ENCODE measurements around the gene MRPL1.

The MRPL1 gene

DNA sequence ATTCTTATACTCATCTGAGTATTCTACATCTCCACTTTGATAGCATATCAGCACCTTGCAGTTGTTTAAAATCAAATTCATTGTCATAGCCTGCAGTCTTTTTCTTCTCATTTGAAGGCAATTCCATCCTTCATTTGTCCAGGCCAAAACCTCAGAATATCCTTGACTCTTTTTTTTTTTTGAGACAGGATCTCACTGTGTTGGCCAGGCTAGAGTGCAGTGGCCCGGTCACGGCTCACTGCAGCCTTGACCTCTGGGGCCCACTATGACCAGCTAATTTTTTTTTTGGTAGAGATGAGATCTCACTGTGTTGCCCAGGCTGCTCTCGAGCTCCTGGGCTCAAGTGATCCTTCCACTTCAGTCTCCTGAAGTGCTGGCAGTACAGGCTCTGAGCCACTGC is 2.6 kb downstream of the MRPL1 start:
- no peak for DNase-seq (ENCODE audit: low read depth)
- TF ChIP-seq CTCF (conservative IDR thresholded peaks at IDR 0.05; ENCODE audit: low read length), result no peak
- H3K4me3 ChIP-seq (ENCODE audit: low read length), result no peak overlapping the region

GRCh38 chr4:77872723-77873445 is 10.3 kb downstream of the MRPL1 start:
- no peak for TF ChIP-seq CTCF (conservative IDR thresholded peaks at IDR 0.05; ENCODE audit: low read length)
- no peak for DNase-seq (ENCODE audit: low read depth)
- H3K4me3 ChIP-seq (ENCODE audit: low read length), result no peak overlapping the region

GRCh38 chr4:77877167-77877566 is 14.5 kb downstream of the MRPL1 start:
- H3K4me3 ChIP-seq (ENCODE audit: low read length), result no peak overlapping the region
- TF ChIP-seq CTCF (conservative IDR thresholded peaks at IDR 0.05; ENCODE audit: low read length), result no peak
- no peak for DNase-seq (ENCODE audit: low read depth)

DNA sequence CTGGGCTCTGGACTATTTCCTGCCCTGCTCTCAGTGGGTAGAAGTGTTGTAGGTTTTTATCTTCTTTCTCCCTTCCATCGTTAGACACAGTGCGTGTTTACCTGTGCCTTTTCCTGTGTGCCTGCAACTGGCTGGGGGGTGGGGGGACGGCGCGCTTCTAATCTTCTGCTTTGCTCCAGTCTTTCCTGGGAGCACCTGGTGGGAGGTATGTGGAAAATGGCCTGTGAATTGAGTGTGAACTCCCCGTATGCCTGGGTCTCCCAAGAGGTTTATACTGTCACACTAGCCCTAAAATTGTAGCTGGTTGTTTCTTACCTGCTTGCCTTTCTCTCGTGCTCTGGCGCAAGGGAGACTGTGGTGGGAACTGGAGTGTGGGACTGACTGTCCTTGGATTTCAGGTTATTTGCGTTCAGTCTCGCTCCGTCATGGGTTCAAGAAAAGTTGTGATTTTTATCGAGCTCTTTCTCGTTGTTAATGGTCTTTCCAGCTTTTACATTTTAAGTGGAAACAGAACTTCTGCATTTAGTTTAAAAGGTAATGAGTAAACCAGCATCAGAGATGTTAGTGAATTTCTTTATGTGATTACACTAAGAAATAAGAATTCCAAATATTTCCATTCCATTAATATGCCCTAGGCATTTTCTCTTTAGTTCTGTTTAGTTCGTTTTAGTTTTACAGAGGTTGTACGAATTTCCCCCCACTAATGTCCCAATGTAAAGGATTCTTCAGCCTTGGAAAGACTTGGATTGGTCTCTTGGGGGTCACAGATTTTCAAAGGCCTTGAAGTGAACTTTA is 15.3 kb downstream of the MRPL1 start:
- DNase-seq (ENCODE audit: low read depth), result no peak
- TF ChIP-seq CTCF (conservative IDR thresholded peaks at IDR 0.05; ENCODE audit: low read length), result no peak
- no peak overlapping the region for H3K4me3 ChIP-seq (ENCODE audit: low read length)

GRCh38 chr4:77880784-77881183 is 18.2 kb downstream of the MRPL1 start:
- TF ChIP-seq CTCF (conservative IDR thresholded peaks at IDR 0.05; ENCODE audit: low read length), result no peak

DNA sequence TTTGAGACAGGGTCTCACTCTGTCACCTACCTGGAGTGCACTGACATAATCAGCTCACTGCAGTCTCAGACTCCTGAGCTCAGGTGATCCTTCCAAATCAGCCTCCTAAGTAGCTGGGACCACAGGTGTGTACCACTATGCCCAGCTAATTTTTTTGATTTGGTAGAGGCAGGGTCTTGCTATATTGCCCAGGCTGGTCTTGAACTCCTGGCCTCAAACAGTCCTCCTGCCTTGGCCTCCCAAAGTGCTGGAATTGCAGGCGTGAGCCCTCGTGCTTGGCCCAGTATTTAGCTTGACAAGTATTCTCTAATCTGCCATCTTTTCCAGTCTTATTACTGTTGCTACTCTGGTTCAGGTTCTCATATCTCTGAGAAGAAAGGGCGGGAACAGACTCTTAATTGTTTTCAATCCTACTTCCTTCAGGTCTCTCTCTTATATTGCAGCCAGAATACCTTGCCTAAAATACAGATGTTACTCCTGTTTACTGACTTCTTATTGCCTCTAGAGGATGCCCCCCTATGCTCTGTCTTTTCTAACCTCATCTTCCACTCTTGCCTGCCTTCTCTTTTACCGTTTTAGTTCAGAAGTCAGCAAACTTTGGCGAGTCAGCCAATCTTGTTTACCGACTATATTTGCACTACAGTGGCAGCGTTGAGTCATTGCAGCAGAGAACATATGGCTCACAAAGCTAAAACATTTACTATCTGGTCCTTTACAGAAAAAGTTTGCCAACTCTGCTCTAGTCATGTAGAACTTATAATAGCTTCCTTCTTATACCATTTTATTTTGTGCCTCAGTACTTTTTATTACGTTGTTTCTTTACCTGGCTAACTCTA is 19.0 kb downstream of the MRPL1 start:
- DNase-seq (ENCODE audit: low read depth), result peak; percentile 21
- no peak overlapping the region for H3K4me3 ChIP-seq (ENCODE audit: low read length)
- no peak for TF ChIP-seq CTCF (conservative IDR thresholded peaks at IDR 0.05; ENCODE audit: low read length)

More at GRCh38 chr4:77880784-77881183, 18.2 kb downstream of the MRPL1 start:
- no peak for DNase-seq (ENCODE audit: low read depth)
- no peak overlapping the region for H3K4me3 ChIP-seq (ENCODE audit: low read length)
